HL-60/S4 treated with retinoic acid at 250 ng/mL for 4 days and 3 days (cell line): ENCODE results near the gene MTSS2.

ENCODE experiments used
- in situ Hi-C: fragments of 300-500 bp; cut with MboI; formaldehyde crosslinking; loops from 2 replicates; pipeline ENCODE4 v1.7.0; 2022; ENCODE audit warnings: low sequenced_read_pairs

The MTSS2 gene

DNA sequence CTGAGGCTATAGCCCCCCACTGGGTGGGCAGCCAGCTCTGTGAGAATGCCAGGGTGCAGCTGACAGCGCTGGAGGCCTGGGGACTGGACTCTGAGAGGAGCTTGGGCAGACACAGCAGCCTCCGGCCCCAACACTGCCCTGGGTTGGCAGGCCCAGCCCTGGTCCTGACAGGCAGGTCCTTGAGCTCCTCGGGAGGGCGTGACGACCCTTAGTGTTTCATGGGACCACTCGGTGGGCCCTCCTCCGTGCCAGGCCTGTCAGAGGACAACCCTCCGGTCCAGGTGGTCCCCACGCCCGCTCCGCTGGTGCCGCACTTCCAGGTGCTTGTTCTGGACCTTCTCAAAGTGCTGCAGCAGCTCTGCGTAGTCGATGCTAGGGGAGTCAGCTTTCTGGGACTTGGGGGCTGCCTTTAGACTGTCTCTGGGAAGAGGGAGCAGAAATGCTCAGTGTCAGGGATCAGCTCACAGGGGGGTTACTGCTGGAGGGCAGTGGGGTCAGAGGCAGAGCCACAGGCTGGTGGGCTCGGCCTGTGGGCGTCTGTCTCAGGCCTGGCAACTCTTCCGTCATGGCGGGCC lies 1.9 kb upstream of the MTSS2 start:
- in situ Hi-C loops = no loop called here

DNA sequence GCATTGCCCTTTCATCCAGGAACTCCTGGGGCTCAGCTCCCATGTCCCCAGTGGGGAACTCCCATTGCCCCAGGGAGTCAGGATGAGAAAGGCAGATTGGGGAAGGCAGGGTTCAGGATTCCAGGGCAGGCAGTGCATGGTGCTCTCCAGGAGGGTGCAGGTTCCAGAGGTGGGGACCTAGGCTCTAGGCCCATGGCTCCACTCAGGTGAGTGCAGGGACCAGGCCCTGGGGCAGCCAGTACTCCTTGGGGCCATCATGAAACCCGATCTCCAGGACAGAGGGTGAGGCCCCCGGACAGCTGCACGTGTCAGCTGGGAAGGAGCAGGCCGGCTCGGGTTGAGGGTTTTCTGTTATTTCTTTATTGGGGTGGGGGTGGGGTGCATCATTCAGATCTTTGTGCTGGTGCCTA lies 1.3 kb upstream of the MTSS2 start:
- in situ Hi-C loops = no loop called here

DNA sequence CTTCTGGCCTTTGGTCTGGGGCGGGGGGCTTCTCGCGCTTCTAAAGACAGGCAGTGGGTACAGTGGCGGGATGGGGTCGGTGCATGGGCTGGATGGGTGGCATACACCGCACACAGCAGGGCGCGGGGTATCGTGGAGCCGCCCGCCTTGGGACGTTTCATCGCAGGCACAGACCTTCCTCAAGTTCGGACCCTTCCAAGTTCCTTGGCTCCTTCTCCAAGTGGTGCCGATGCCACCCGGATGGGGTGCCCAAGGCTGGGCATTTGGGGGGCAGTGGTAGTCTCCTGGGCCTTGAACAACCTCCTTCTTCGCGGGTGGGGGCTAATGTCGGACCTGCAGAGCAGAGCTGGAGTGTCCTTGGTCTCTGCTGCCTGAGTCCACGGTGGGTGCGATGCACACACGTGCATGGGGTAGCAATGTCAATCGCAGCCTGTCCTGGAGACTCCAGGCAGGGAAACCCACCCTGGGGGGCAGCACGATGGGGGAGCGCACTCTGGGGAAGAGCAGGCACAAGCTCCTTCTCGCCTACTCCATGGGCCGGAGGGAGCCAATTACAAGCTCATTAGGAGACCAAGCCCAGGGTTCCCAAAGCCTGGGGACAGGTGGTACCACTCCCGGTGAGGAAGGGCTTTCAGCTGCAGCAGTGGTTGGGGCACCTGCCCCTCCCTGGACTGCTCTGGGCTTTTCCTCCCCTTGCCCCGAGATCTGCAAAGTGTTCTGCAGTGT lies 686 bp upstream of the MTSS2 start:
- in situ Hi-C loops = no loop called here

DNA sequence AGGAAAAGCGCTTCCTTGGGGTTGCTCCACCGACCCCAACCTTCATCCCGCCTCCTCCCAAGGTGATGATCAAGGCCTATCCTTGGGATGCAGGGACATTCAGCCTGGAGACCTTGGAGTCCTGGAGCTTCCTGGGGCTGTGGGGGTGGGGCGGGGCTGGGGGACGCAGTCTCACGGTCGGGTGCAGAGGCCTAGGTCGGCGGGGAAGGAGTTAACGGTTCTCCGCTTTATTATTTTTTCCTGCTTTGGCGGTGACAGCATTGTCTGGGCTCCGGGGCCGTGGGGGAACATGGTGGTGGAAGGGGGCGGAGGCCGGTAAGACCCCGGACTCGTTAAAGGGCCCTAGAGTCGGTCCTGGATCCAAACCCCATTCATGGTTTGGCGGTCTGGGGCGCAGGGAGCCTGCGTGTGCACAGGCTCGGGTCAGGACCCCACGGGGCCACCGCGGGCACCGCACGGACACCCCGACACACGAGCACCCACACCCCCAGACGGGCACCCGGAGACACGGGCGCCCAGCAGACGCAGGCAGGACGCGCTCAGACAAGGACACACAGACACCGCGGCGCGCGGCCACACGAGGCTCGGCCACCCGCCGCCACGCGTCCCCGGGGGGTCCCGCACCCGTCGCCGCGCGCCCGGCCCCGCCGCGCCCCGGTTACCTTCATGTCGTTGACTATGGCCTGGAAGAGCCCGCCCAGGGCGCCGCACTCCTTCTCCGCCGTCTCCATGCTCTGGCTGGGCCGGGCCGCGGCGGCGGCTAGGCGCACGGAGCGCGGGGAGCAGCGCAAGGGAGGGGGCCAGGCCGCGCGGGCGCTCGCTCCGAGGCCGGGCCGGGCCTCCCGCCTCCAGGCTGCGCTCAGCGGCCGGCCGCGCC lies 554 bp downstream of the MTSS2 start:
- in situ Hi-C loops = no loop called here

DNA sequence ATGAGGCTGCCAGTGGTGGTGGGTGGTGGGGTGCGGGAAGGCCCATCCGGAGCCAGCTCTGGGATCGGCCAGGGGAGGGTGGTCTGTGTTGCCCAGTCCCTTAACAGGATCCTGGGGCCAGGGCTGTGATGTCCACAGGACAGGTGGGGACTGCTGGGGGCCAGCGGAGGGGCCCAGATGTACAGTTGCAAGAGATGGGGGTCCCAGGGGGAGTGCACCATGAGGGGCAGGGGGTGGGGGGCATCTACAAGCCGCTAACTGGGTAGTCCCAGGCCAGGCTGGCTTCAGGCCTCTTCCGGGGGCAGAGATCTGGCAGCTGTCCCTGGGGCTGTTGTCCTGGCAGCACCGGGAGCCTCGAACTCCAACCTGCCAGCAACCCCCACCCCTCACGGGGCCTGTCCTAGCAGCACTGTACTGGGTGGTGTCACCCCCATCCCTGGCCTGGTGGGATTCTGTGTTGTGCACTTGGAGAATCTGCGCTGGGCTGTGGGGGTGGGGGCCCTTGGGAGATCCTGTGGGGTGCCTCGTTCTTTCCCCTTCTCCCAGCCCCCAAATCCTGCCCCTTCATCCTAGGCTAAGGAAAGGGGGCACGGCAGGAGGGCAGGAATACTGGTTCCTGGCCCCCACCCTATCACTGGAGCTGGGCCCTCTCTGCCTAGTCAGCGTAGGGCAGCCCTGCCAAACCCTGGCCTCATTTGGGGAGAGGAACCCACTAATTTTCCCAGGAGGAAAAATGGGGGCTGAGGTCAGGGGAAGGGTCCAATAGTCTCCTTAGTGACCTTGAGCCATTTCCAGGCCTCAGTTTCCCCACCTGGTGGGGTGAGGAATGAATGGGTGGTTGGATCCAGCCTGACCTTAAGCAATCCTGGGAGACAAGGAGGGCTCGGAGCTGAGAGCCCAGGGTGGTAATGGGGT lies 1.4 kb downstream of the MTSS2 start:
- in situ Hi-C loops = no loop called here

DNA sequence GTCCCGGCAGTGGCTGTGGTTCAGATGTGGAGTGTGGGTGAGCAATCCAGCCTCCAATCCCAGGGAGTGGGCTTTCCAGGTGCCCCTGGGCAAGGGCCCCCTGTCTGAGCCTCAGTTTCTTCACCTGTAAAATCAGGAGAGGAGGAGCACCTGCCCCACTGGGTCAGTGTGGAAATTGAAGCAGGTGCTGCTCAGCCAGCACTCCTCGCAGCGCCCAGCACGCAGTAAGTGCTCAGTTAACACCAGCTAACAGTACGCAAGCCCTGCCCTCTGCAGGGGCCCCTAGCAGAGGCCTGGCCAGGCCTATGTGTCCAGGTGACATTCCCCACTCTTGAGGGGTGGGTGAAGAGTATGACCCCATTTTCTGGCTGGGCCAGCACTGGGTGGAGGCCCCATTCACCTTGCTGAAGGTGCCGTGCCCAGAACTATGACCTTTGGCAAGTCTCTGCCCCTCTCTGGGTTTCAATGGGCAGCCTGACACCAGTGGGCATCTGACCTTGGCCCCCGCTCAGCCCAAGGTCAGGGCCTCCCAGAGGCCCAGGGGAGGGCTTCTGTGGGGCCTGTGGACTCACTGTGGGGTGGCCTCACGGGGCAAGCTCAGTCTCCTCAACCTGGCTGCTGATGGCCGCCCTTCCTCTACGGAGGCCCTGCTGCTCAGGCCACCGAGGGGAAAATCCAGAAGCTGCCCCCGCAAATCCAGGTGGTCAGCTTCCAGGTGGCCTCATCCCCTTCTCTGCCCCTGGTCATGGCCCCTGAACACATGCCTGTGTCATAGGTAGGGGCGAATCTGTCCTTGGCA lies 2.5 kb downstream of the MTSS2 start:
- in situ Hi-C loops = no loop called here

DNA sequence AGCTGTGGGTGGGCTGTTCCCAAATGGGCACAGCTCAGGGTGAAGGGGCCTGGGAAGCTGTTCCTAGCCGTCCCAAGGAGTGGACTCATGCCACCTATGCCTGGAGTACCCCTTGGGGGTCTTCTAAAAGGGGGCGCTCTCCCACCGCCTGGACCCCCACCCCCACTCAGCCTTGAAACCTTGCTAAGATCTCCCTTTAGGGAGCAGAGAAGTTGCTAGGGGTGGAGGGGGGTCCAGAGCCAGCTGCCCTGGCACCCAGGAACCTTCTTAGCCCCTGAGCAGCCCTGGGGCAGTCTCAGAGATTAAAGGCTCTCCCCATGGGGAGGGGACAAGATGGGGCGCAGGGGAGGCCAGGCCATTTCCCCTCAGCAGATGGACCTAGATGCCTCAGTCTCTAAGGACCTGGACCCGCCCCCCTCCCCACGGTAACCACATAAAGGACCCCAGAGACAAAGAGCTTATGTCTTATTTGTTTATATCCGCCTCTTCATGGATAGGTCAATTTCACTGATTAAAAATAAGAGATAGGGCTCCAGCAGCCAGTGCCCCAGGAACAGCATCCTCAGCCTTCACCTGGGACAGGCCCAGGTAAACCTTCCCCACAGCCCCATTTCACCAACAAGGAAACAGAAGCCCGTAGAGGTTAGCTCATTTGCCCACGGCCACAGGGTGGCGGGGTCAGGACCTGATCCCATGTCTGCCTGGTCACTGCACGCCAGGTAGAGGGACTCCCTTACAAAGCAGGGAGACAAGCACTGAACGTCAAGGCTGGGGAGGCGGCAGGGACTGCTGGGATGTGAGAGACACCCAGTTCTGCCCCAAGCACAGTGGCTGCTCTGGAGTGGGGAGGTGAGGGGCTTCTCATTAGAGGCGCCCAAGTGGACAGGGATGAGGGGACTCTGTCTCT lies 3.4 kb downstream of the MTSS2 start:
- in situ Hi-C loops = no loop called here

DNA sequence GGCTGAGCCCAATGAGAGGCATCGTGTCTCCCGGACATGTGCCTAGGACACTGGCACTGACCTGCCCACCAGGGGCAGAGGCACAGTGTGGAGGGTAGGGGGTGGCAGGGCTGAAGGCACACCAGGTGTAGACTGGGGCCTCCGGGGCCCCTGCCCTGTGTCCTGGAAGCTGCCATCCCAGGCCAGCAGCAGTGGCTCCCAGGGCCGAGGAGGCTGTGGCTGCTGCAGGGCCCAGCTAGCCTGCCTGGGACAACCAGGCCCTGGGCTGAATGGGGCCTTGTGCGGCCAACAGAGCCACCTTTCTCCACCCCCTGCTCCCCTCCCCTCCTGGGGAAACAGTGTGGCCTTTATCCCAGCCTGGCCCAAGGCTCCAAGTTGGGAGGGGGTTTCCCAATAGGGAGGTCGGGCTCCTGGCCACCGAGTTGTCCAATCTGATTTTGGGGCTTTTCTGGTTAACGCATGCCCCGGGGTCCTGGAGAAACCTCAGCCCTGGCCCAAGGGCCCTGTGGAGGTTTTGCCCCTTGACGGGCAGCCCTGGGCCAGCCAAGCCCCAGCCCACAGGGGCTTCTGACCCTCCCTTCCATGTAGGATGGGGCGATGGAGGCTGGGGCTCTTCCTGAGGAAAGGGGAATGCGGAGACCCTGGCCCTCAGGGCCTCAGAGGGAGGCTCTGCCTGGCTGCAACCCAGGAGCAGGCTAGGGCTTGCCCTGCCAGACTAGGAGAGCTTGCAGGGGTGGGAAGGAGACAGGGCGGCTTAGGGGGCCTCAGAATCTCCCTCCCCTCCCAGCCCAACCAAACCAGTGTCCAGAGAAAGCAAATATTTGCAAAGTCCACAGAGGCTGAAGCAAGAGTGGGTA lies 4.2 kb downstream of the MTSS2 start:
- in situ Hi-C loops = no loop called here

DNA sequence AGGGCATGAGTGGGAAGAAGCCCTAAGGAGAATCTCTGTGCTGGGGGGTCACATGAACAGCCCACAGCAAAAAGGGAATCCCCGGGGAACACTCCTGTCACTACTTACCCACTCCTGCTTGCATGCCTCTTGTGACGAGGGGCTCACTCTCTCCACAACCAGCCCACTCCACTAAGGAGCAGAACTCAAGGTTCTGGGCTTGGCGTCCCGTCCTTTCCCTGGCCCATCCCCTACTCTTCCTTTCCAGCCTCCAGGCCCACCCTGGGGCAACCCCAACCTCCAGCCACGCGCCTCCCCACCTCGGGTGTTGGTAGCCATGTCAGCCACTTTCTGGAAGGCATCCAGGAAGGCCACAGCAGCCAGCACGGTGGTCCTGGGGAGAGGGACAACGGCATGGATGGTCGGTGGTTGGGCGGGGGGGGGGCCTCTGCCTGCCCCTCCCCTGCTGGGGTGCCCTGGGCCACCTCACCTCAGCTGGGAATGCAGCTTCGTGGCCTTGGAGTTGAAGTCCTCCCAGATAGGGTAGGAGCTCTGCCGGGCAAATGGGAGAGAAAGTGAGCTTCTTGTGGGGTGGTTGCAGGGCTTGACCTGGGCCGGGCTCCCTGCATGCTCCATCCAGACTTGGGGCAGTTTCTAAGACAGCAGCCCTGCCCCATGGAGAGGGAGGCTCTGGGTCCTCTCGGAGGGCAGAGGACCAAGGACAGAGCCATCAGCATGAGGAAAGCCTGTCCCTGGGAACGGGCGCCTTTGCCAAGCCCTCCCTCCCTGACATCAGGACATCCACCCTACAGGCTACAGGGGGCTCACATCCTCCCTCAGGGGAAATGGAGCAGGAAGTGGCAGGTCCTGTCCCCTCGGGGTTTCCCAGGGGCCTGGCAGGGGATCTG lies 5.1 kb downstream of the MTSS2 start:
- in situ Hi-C loops = no loop called here

DNA sequence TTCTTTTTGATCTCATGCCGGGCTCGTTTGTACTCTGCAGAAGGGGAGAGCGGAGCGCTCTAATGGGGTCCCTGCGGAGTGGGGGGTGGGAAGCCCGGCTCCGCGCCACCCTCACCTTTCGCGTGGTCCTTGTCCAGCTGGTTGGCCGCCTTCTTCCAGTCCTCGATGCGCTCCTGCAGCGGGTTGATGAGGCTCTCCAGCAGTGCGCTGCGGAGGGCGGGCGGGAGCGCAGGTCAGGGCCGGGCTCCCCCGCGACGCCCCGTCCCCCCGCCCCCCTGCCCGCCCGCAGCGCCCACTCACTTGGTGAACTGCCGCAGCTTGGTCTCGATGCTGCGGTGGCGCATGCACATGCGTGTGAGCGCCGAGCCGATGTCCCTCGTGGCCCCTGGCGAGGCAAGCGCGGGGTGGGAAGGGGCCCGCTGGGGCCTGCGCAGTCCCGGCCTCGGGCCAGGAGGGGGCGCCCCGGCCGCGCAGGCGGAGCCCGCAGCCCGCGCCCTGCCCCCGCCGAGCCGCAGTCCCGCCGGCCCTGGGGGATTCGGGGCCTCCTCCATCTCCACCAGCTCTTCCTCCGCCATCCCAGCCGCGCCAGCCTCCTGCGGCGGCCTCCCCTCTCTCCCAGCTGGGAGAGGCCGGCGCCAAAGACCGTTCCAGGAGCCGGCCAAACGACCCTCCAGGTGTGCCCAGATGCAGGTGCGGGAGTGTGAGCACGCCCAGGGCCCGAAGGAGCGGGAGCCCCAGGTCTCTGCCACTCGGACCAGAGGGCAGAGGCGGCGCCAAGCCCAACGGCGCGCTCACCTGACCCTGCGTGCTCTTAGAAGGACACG lies 6.0 kb downstream of the MTSS2 start:
- in situ Hi-C loops = no loop called here

DNA sequence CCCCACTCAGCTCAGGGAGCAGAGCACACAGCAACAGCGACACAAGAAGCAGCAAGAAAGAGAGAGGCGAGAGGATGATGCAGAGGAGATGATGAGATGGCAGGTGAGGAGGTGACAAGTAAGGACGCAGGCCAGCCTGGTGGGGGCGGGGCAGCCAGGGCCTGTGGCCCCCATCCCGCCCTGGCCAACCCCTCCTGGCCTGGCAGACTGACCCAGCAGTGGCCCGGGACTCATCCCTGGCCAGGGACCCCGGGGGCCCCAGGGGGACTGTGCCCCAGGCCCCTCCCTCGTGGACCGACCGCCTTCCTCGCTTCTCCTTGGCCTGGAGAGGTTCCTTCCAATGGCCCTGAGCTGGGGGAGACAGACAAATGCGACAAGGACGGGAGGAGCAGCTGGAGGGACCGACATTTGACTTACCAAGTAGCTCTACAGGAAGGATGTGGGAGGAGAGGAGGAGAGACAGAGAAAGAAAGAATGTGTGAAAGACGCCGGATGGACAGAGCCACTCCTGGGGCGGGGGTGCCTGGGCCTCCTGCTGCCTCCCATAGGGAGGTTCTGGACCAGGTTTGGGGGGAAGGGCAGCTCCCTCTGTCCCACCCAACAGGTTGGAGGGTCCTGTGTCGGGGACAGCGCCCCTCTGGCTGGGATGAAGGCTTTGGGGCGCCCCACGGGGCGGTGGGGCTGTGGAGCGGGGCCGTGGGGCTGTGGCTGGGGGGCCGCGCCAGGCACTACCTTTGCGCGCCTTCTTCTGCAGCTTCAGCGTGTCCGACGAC lies 6.8 kb downstream of the MTSS2 start:
- in situ Hi-C loops = no loop called here

DNA sequence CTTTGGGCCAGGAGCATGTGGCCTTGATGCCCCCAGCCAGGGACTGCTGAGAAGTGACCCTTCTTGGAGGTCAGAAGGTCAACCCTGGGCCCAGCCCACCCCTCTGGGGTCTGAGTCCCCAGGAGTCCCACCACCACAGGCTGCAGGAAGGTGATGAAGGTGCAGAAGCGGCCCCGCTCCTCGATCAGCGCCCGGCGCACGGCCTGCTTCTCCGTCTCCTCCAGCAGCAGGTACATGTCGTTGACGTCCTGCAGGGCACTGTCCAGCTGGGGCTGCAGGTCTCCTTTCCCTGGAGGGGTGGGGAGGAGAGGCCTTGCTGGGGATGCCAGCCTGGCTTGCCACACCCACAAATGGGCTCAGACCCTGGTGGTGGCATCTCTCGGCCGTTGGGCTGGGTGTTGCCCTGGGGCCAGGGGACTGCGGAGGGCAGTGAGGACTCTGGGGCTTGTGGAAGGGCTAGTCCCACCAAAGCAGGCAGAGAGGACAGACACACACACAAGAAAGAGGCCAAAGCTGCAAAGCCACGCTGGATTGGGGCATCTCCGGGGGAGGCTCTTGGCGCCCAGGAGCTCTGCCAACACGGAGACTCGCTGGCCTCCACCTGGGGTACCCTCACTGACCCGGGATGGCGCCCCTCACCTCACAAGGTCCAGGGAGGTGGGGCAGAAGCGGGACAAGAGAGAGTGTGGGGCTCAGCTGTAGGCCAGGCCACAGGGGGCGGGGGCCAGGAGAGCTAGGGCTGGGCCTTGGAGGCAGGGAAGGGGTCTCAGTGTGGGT lies 7.5 kb downstream of the MTSS2 start:
- in situ Hi-C loops = no loop called here

DNA sequence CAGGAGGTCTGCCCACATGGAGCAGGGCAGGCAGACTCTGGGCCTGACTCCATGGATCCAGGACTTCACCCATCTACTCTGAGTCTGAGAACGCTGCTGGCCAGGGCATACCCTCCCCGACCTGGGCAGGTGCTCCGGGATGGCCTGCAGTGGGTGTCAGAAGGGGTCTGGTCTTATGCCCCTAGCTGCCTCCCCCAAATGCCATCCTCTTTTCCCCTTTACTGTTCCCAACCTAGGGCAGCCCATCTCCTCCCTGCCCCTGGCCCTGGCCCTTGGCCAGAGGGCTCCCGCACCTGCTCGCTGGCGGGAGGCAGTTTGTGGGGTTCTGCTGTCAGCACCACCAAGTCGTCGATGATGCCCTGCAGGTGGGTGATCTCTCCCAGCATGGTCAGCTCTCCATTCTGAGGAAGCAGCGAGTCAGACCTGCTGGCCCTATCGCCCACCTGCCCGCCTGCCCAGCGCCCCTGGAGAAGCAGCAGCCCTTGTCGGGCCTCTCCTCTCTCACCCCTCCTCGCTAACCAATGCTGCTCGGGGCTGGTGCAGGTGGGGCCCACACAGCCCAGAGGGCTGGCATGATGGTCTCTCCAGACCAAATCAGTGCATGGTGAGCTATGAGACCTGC lies 8.2 kb downstream of the MTSS2 start:
- in situ Hi-C loops = no loop called here
